Colon (tissue), 2 donors: ENCODE measurements around the gene PRKCA.

Experiments used
- FAIRE-seq: peaks from 2 replicates; lab custom pipeline; 2012; peaks lifted over from hg19 to GRCh38; lab: Jason Lieb, UNC
- donor health status: control.
- donor health status: control.

The PRKCA gene

GRCh38 chr17:66518677-66519076 is 216.3 kb downstream of the PRKCA start:
- no peak for FAIRE-seq

- FAIRE-seq: no peak
These were observed 216.7 kb downstream of the PRKCA start for GRCh38 chr17:66519154-66519553.

- FAIRE-seq: no peak
These were observed 218.6 kb downstream of the PRKCA start for GRCh38 chr17:66520999-66521398.

GRCh38 chr17:66522591-66523272 is 220.3 kb downstream of the PRKCA start:
- FAIRE-seq: no peak

GRCh38 chr17:66523378-66524200 is 221.2 kb downstream of the PRKCA start:
- no peak for FAIRE-seq

GRCh38 chr17:66524877-66525276 is 222.5 kb downstream of the PRKCA start:
- FAIRE-seq: no peak

GRCh38 chr17:66525338-66525737 is 222.9 kb downstream of the PRKCA start:
- FAIRE-seq: no peak

- no peak for FAIRE-seq
These were observed 224.4 kb downstream of the PRKCA start for GRCh38 chr17:66526827-66527226.

GRCh38 chr17:66527335-66527734 is 224.9 kb downstream of the PRKCA start:
- FAIRE-seq: no peak

GRCh38 chr17:66531851-66532295 is 229.5 kb downstream of the PRKCA start:
- FAIRE-seq: no peak

GRCh38 chr17:66533572-66533971 is 231.2 kb downstream of the PRKCA start:
- FAIRE-seq: no peak

GRCh38 chr17:66533986-66534385 is 231.6 kb downstream of the PRKCA start:
- no peak for FAIRE-seq

GRCh38 chr17:66535611-66536010 is 233.2 kb downstream of the PRKCA start:
- FAIRE-seq: no peak

GRCh38 chr17:66537502-66537901 is 235.1 kb downstream of the PRKCA start:
- no peak for FAIRE-seq

- FAIRE-seq: no peak
These were observed 236.4 kb downstream of the PRKCA start for GRCh38 chr17:66538776-66539175.

GRCh38 chr17:66540131-66540781 is 237.8 kb downstream of the PRKCA start:
- no peak for FAIRE-seq

- no peak for FAIRE-seq
These were observed 239.2 kb downstream of the PRKCA start for GRCh38 chr17:66541461-66542128.

GRCh38 chr17:66542129-66542966 is 239.9 kb downstream of the PRKCA start:
- FAIRE-seq: no peak

GRCh38 chr17:66542967-66543520 is 240.6 kb downstream of the PRKCA start:
- no peak for FAIRE-seq

GRCh38 chr17:66543526-66543925 is 241.1 kb downstream of the PRKCA start:
- no peak for FAIRE-seq

- no peak for FAIRE-seq
These were observed 243.5 kb downstream of the PRKCA start for GRCh38 chr17:66545918-66546317.
